Measurements from ENCODE around the gene MTMR1.

Gene MTMR1

GRCh38 chrX:150697641-150698040, 4.4 kb downstream of the MTMR1 start:
- DNase-seq (ENCODE audit: low read depth), result no peak

DNA sequence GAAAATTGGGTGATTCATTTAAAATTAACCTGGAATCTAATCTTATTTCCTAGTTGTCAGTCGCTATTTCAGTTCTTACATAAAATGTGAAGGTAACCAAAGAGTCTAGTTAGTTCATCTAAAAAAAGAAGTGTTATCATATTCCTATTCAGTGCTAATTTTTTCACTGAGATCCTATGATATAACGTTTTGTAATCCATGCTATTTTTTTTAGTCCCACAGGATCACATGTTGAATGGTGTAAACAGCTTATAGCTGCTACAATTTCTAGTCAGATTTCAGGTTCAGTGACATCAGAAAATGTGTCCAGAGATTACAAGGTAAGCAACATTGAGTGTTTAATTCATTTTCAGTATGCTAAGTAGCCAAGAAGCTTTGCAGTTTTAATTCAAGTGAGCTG, 5.8 kb downstream of the MTMR1 start:
- DNase-seq (ENCODE audit: low read depth), result no peak

DNA sequence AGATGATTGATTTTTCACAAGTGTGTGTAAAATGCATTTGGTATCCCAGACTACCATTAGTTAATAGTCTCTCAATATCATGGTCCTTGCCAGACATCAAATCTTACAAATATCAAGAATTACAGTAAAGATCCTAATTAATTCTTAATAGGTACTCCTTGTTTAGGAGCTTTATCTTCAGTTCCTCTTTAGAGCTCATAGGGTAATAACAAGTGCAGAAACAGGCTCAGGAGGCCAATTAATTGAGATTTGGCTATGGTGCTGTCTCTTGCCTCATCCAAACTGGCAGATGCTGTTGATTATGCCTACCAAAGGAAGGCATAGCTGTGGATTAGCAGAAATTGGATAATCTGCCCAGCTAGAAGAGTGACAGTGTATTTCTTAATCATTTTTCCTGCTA, 6.9 kb downstream of the MTMR1 start:
- no peak for DNase-seq (ENCODE audit: low read depth)

DNA sequence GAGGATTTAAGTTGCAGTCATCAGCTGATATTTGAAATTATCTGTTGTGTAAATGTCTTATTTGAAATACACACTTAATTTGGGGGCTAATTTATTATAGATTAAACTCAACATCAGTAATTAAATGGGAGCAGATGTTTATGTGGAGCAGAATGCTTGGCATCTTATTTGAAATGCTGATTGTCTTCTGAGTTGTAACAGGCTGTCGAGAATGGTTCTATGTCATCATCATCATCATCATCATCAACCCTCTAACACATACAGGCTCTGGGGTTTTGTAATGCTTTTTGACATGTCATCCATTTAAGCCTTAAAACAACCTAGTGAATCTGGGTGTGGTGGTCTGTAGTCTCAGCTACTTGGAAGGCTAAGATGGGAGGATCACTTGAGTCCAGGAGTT, 8.2 kb downstream of the MTMR1 start:
- DNase-seq (ENCODE audit: low read depth), result no peak

GRCh38 chrX:150702966-150703694, 9.9 kb downstream of the MTMR1 start:
- DNase-seq (ENCODE audit: low read depth), result no peak

GRCh38 chrX:150703695-150703974, 10.4 kb downstream of the MTMR1 start:
- DNase-seq (ENCODE audit: low read depth), result no peak

- no peak for DNase-seq (ENCODE audit: low read depth)
These were observed 10.9 kb downstream of the MTMR1 start for GRCh38 chrX:150704030-150704613.

DNA sequence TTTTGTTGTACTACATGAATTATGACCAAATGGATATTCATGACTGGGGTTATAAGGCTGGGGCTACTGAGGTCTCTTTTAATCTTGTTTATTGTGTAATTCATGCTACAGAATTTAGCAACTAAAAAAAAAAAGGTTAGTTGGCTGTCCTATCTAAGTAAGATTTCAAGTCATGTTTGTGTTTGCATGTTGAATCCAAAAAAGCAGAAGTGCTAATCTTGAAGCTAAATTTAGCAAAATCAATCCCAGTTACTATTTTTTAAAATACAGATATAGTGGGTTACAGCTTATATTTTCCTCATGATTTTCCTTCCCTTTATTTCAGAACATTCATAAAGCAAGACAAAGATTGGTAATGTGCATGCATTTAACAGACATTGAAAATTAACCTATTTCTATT, 19.4 kb downstream of the MTMR1 start:
- DNase-seq (ENCODE audit: low read depth), result no peak

- DNase-seq (ENCODE audit: low read depth), result no peak
These were observed 22.0 kb downstream of the MTMR1 start for GRCh38 chrX:150715184-150715583.

DNA sequence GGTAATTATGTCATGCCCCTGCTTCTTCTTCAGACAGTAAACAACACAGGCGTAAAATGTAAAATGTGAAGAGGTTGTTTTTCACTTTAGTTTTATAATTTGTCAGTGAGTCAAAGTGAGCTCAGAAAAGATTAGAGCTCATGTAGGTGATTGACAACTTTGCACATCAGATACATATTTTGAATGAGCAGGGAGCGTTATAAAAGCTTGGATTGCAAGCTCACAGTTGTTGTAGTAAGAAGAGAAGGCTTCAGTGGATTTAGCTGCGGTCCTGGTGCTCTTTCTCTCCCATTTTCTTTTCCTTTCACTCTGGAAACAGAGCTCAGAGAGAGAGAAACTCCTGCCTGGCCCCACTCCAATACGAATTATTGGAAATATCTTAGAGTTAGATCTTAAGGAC, 26.4 kb downstream of the MTMR1 start:
- no peak for DNase-seq (ENCODE audit: low read depth)

GRCh38 chrX:150729956-150730355, 36.8 kb downstream of the MTMR1 start:
- no peak for DNase-seq (ENCODE audit: low read depth)

- no peak for DNase-seq (ENCODE audit: low read depth)
These were observed 37.5 kb downstream of the MTMR1 start for GRCh38 chrX:150730719-150731118.

- DNase-seq (ENCODE audit: low read depth), result peak; percentile 13
These were observed 38.6 kb downstream of the MTMR1 start for GRCh38 chrX:150731795-150732194.

DNA sequence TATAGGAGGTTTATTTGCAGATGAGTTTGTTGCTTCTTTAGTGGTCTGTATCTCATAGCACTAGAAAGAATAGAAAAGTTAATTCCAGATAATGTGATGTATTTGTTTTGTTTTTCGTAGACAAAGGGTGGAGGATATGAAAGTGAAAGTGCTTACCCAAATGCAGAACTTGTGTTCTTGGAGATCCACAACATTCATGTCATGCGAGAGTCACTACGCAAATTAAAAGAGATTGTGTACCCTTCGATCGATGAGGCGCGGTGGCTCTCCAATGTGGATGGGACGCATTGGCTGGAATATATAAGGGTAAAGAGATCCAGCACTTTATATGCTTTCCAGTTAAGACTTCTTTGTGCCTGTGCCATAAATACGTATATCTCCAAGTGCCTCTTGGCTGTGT, 43.3 kb downstream of the MTMR1 start:
- no peak for DNase-seq (ENCODE audit: low read depth)

GRCh38 chrX:150752124-150752523, 58.9 kb downstream of the MTMR1 start:
- no peak for DNase-seq (ENCODE audit: low read depth)

GRCh38 chrX:150753357-150753756, 60.2 kb downstream of the MTMR1 start:
- DNase-seq (ENCODE audit: low read depth), result no peak

- DNase-seq (ENCODE audit: low read depth), result no peak
These were observed 60.8 kb downstream of the MTMR1 start for GRCh38 chrX:150753968-150754367.

DNA sequence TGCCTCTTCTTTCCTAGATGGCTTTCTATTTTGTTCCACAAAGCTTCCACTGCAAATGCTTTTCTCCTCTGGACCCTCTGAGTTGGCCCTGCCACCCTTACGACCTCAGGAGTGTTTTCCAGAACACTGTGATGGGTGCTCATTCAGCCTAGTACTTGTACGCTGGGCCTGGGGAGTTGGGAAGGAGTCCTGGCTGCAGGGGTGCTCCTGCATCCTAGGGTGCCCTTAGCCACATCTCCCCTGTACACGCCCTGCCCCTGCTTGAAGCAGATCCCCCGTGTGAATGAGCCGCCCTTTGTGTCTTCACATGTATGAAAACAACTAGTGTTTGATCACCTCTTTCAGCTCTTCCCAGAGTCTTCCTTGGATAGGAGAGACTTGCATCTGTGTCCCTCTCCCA, 64.2 kb downstream of the MTMR1 start:
- DNase-seq (ENCODE audit: low read depth), result no peak

DNA sequence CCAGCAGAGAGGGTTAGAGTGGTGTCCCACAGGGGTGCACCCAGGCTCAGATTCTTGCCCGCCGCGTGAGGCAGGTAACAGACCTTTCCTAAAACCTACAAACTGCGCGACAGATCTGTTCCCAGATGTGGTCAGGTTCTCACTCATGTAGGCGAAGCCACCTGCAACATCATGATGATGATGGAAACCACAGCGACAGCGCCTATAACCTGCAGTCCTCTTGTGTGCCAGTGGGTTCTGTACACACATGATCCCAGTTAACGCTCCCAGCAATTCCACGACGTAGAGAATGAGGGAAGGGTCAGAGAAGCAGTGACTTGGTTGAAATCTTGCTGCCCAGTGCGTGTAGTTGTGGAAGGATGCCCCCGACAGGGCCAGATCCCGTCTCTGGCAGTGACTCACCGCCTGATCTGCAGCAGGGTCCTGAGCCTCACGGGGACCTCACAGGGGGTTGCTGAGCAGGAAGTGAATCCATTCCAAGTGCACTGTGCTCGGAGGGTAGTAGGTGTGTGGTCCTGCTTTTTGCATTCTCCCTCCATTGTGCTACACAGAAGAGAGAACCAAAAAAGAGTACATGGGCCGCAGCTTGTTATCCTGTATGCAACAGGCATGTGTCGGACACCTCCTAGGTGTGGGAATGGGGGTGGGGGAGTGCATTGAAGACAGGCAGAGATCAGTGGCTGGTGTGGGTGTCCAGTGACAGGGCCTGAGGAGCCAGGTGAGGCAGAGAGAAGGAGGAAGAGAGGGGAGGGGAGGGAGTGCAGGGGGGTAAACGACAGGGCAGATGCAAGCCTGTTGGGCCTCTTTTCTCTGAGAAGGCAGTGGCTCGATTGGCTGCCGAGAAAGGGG, 66.6 kb downstream of the MTMR1 start:
- no peak for DNase-seq (ENCODE audit: low read depth)

DNA sequence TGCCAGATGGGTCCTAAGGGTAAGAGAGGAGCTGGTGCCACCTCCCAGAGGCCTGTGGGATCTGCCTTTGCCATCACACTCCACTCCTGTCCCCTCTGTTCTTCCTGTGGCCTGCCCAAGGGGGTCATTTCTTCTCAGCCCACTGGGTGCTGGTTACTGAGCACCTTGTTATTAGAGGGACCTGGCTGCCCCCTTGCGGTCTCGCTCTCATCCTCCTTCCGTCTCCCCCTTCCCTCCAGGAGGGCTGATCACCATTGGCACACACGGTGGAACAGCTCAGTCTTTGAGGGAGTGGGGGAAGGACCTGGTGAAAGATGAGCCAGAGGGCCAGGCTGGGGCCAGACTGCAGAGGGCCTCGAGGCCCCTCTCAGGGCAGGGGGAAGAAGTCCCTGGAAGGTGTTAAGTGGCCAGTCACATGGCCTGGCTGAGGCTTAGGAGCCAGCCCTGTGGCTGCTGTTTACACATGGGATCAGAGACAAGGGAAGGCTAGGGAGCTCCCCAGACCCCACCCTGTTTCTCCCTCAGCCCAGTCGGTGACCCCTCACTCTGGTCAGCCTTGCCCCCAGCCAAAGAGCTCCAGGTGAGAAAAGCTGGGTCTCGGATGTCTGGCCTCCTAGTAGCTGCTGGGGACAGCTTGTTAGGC, 68.1 kb downstream of the MTMR1 start:
- DNase-seq (ENCODE audit: low read depth), result no peak

DNA sequence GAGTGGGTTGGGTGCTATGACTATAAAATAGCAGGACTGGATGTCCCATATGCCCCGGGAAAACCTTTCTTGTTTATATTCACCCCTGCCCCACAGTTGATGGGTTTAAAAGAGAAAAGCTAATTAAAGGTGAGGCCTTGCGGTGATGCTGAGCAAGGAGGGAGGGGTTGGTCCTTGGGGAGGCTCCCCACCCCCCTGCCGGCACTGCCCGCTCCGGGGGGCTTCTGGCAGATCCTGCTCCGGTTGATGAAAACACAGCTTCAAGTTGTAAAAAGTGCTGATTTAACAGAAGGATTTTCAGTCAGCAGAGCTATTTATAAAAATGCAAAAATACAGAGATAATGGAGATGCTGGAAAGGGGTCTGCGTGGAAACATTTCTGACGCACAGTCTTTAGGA, 68.6 kb downstream of the MTMR1 start:
- DNase-seq (ENCODE audit: low read depth), result no peak

- no peak for DNase-seq (ENCODE audit: low read depth)
These were observed 69.3 kb downstream of the MTMR1 start for GRCh38 chrX:150762258-150763165.

Measured in activated T-helper 9 cell treated with anti-CD3 and anti-CD28 coated beads, Interleukin-2, amount 50 U/mL, for 16 hours (primary cell).